Endothelial cell of umbilical vein (primary cell): ENCODE results near the gene KITLG. TPM values are rescaled to one million over a fixed set of nuclear protein-coding genes. Genes with fewer than 3 reads are reported as not detected.

Experiments
- BruUV-seq: library from RNA; stranded (reverse); fragments of 400-500 nt; replicated peaks from 2 replicates; lab custom pipeline; 2021; lab: Mats Ljungman, UMichigan
- CTCF ChIA-PET: fragments of 300-600, 350-600 bp; sonication (Branson Sonifier 250); formaldehyde crosslinking; loops from one replicate; lab custom pipeline; 2021; ENCODE audit warnings: antibody characterized with exemption, inconsistent platforms; lab: Charles Lee
- POLR2A ChIA-PET: fragments of 300-600, 350-600 bp; sonication (Branson Sonifier 250); formaldehyde crosslinking; loops from one replicate; lab custom pipeline; 2021; ENCODE audit warnings: antibody characterized with exemption, inconsistent platforms; lab: Charles Lee
- DNase-seq: peaks from one replicate; pipeline ENCODE4 v3.0.0-alpha.2; 2011; ENCODE audit warnings: low read depth, low spot score
- FAIRE-seq: peaks from 2 replicates; lab custom pipeline; 2011; peaks lifted over from hg19 to GRCh38; lab: Jason Lieb, UNC
- H2AFZ ChIP-seq: 2 replicates; pipeline ENCODE4 v1.6.0; 2012; ENCODE audit warnings: low read depth, low read length, control low read depth, inconsistent platforms
- H3K27ac ChIP-seq: 2 replicates; pipeline ENCODE4 v1.5.1; 2011; ENCODE audit warnings: low read depth, mild to moderate bottlenecking, control low read depth, low read length, moderate library complexity; ENCODE audit not compliant: insufficient read depth
- H3K27me3 ChIP-seq, 2 experiments: 2 replicates each; pipeline versions ENCODE4 v1.6.0 to v1.6.1; 2011; ENCODE audit warnings: low read length in 2 of 2, mixed read lengths in 1 of 2; ENCODE audit not compliant: control insufficient read depth in 2 of 2, insufficient read depth in 2 of 2
- H3K36me3 ChIP-seq, 2 experiments: 2 replicates in 1 of 2; 3 replicates in 1 of 2; pipeline ENCODE4 v1.5.1; 2011; ENCODE audit warnings: low read length in 2 of 2, mild to moderate bottlenecking in 1 of 2, moderate library complexity in 1 of 2; ENCODE audit not compliant: control insufficient read depth in 2 of 2, insufficient read depth in 2 of 2; ENCODE audit errors: extremely low read depth in 1 of 2
- H3K4me1 ChIP-seq: 3 replicates; pipeline ENCODE4 v1.5.1; 2011; ENCODE audit warnings: mild to moderate bottlenecking, low read length; ENCODE audit not compliant: control insufficient read depth, insufficient read depth; ENCODE audit errors: extremely low read depth
- H3K4me2 ChIP-seq: 2 replicates; pipeline ENCODE4 v1.6.1; 2011; ENCODE audit warnings: low read length, control low read depth, mixed read lengths; ENCODE audit not compliant: insufficient read depth
- H3K4me3 ChIP-seq, 3 experiments: fragments of 200-600 bp in 1 of 3; sonication (generic), shearing (Covaris generic) in 1 of 3; replicated peaks in 1 of 3; 2 replicates each; pipeline ENCODE4 v1.5.1; 2011 to 2016; ENCODE audit warnings: control low read depth in 3 of 3, low read length in 3 of 3, mild to moderate bottlenecking in 2 of 3, inconsistent platforms in 1 of 3, low read depth in 1 of 3, moderate library complexity in 1 of 3; ENCODE audit not compliant: insufficient read depth in 1 of 3
- H3K79me2 ChIP-seq: 2 replicates; pipeline ENCODE4 v1.6.0; 2012; ENCODE audit warnings: low read length, inconsistent platforms; ENCODE audit not compliant: control insufficient read depth, insufficient read depth
- H3K9ac ChIP-seq: replicated peaks from 2 replicates; pipeline ENCODE3; 2011; ENCODE audit warnings: low read length, control low read depth; ENCODE audit not compliant: insufficient read depth; ENCODE audit errors: extremely low read depth
- H3K9me1 ChIP-seq: replicated peaks from 3 replicates; pipeline ENCODE4 v1.6.0; 2011; ENCODE audit warnings: mild to moderate bottlenecking, low read length; ENCODE audit not compliant: control insufficient read depth, insufficient read depth; ENCODE audit errors: extremely low read depth
- H3K9me3 ChIP-seq: replicated peaks from 2 replicates; pipeline ENCODE4 v1.5.1; 2012; ENCODE audit warnings: low read length, inconsistent platforms; ENCODE audit not compliant: control insufficient read depth, insufficient read depth
- H4K20me1 ChIP-seq: replicated peaks from 2 replicates; pipeline ENCODE3; 2011; ENCODE audit warnings: mild to moderate bottlenecking, low read length; ENCODE audit not compliant: control insufficient read depth, insufficient read depth; ENCODE audit errors: extremely low read depth
- CTCF ChIP-seq, 2 donors: IDR thresholded peaks; 1 replicate in 1 of 2; 2 replicates in 1 of 2; pipeline ENCODE4 v1.5.1; 2011; ENCODE audit warnings: low read length in 2 of 2, mild to moderate bottlenecking in 2 of 2, moderate library complexity in 2 of 2, control low read depth in 1 of 2, inconsistent platforms in 1 of 2, low read depth in 1 of 2; ENCODE audit not compliant: insufficient read depth in 1 of 2; ENCODE audit errors: extremely low read depth in 1 of 2
- EZH2 ChIP-seq: IDR thresholded peaks from 2 replicates; pipeline ENCODE4 v1.6.1; 2012; ENCODE audit warnings: borderline replicate concordance, low read depth, mild to moderate bottlenecking, moderate library complexity, low read length, inconsistent platforms; ENCODE audit not compliant: severe bottlenecking
- FOS ChIP-seq: IDR thresholded peaks from 2 replicates; pipeline ENCODE4 v1.6.1; 2011; ENCODE audit warnings: mild to moderate bottlenecking, low read length, moderate library complexity, borderline replicate concordance; ENCODE audit not compliant: insufficient read depth
- GATA2 ChIP-seq: IDR thresholded peaks from 2 replicates; pipeline ENCODE4 v1.7.0; 2011; ENCODE audit warnings: low read depth, mild to moderate bottlenecking, moderate library complexity, mixed read lengths, low read length; ENCODE audit not compliant: insufficient read length, insufficient read depth
- JUN ChIP-seq: IDR thresholded peaks from 2 replicates; pipeline ENCODE4 v1.6.1; 2011; ENCODE audit warnings: borderline replicate concordance, low read depth; ENCODE audit not compliant: insufficient read length, insufficient read depth
- MAX ChIP-seq: IDR thresholded peaks from 2 replicates; pipeline ENCODE4 v1.6.1; 2011; ENCODE audit not compliant: insufficient read depth, insufficient read length
- MYC ChIP-seq: IDR thresholded peaks from one replicate; pipeline ENCODE4 v1.6.1; 2011; ENCODE audit warnings: mild to moderate bottlenecking, low read depth, low read length
- POLR2A ChIP-seq: IDR thresholded peaks from 2 replicates; pipeline ENCODE4 v1.6.1; 2012; ENCODE audit warnings: low read depth, mild to moderate bottlenecking, control low read depth, low read length
- POLR2AphosphoS5 ChIP-seq: IDR thresholded peaks from 2 replicates; pipeline ENCODE4 v1.6.1; 2012; ENCODE audit warnings: low read depth, mild to moderate bottlenecking, control low read depth, low read length, moderate library complexity; ENCODE audit not compliant: insufficient read depth
- dilution Hi-C: fragments of 300-500 bp; cut with MboI; formaldehyde crosslinking; loops from one replicate; pipeline ENCODE4 v1.15.0; 2019; ENCODE audit warnings: low sequenced_read_pairs; ENCODE audit not compliant: extremely low pct_ligation_motif_present
- intact Hi-C: fragments of 100-400 bp; cut with micrococcal nuclease; formaldehyde crosslinking; loops from one replicate; pipeline ENCODE4 v1.10.0; 2022
- polyA plus RNA-seq, 4 experiments: library from polyadenylated mRNA; depleted of rRNA in 3 of 4; stranded (reverse) in 3 of 4; unstranded in 1 of 4; fragments of >200 nt; gene quantifications; 2 replicates each; pipeline versions ENCODE4 v1.2.1 to v1.2.3, GENCODE V29; 2011 to 2012; ENCODE audit warnings: missing spikeins in 1 of 4
- total RNA-seq: library from RNA; stranded (reverse); gene quantifications from 2 replicates; pipeline ENCODE4 v1.2.3, GENCODE V29; 2021

The KITLG gene
- total and polyA plus RNA-seq, 2 donors (not counting 3 experiments of a cell fraction or from before 2014, with no cell fraction given), result 3.8 to 32.5 TPM

DNA sequence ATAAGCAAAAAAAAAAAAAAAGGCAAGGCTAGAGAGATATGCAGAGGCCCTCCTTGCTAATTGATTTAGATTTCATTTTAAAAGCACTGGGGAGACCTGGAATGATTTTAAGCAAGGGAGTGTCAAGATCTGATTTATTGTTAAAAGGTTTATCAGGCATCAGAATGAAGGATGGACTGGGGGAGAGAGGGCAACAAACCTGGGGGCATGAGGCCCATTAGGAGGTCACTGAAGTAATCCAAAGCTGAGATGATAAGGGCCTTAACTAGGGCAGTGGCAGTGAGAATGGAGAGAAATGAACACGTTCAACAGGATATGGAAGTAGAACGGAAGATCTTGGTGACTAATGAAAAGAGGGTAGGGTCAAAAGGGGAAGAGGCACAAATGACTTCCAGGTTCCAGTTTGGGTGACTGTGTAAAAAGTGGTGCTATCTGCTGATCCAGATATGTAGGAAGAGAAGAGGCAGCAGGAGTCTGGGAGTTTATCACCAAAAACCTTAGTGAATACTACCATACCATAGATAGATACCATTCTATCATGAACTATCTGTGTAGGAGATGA is 24.0 kb downstream of the KITLG start:
- Histone ChIP-seq H3K79me2 (no peaks in the 10 kb centered on the region), H3K9me3 (no peaks in the 10 kb centered on the region), H2AFZ (no peak overlapping the region), H3K4me2 (no peak overlapping the region), H4K20me1 (no peaks in the 10 kb centered on the region), H3K27me3 (no peaks in the 10 kb centered on the region), H3K9me1 (no peaks in the 10 kb centered on the region), H3K4me3 (no peak overlapping the region), H3K4me1 (peaks cover 21% of the 10 kb centered on the region), H3K9ac (no peak overlapping the region), H3K27ac (no peak overlapping the region), H3K36me3 (no peaks in the 10 kb centered on the region)
- ChIA-PET POLR2A (no interaction called here), CTCF (interaction anchor here (0.9 kb wide), 1 partner anchor 11 kb away, joined by 3 read pairs; no protein-coding TSS in a partner anchor)
- FAIRE-seq, result no peak
- dilution Hi-C loops, result no loop called here
- BruUV-seq, result no TSS peak
- TF ChIP-seq FOS, result no peak
- no peak for TF ChIP-seq EZH2
- TF ChIP-seq MAX, result no peak
- no peak for TF ChIP-seq MYC
- no peak for TF ChIP-seq GATA2
- TF ChIP-seq JUN, result no peak
- TF ChIP-seq POLR2A, result no peak
- TF ChIP-seq POLR2AphosphoS5, result no peak
- no peak for TF ChIP-seq CTCF (IDR thresholded peaks at IDR 0.05; ENCODE audit: extremely low read depth in 1 of 2, insufficient read depth in 1 of 2, low read depth in 1 of 2, low read length in 2 of 2)
- intact Hi-C loops, result loop anchor here (10.0 kb wide), 1 partner anchor 311 kb away; no protein-coding TSS in a partner anchor
- DNase-seq, result no peak
